SK-N-SH treated with all-trans-retinoic acid at 6 μM for 48 hours (cell line): ENCODE results near the gene KLF13.

Experiments
- ATAC-seq: fragments of 200-7000 bp; cut with Tn5 transposase; 3 replicates; pipeline ENCODE4 v1.9.1; 2020; ENCODE audit warnings: mild to moderate bottlenecking, moderate library complexity
- ARNTL ChIP-seq: fragments of 450-650 bp; formaldehyde crosslinking; IDR thresholded peaks from 2 replicates; pipeline ENCODE4 v1.5.0; 2020; ENCODE audit warnings: low read depth, mild to moderate bottlenecking, moderate library complexity, borderline replicate concordance
- CREB5 ChIP-seq: fragments of 250-450 bp; sonication (Bioruptor Pico); IDR thresholded peaks from 2 replicates; pipeline ENCODE4 v1.5.1; 2020; ENCODE audit warnings: low read depth, mild to moderate bottlenecking, moderate library complexity
- CSDC2 ChIP-seq: fragments of 250-450 bp; sonication (Bioruptor Pico); IDR thresholded peaks from 2 replicates; pipeline ENCODE4 v1.5.0; 2020; ENCODE audit warnings: mild to moderate bottlenecking, moderate library complexity
- CSRNP3 ChIP-seq: fragments of 250-450 bp; sonication (Bioruptor Pico); IDR thresholded peaks from 2 replicates; pipeline ENCODE4 v1.5.1; 2021; ENCODE audit warnings: mild to moderate bottlenecking, moderate library complexity
- ISL1 ChIP-seq: fragments of 250-450 bp; sonication (Bioruptor Pico); IDR thresholded peaks from 2 replicates; pipeline ENCODE4 v2.1.2; 2022; ENCODE audit warnings: mild to moderate bottlenecking, moderate library complexity
- OSR1 ChIP-seq: fragments of 250-450 bp; sonication (Bioruptor Pico); IDR thresholded peaks from 2 replicates; pipeline ENCODE4 v1.8.0; 2022; ENCODE audit warnings: moderate library complexity, mild to moderate bottlenecking, inconsistent platforms
- RARB ChIP-seq: fragments of 250-450 bp; sonication (Bioruptor Pico); IDR thresholded peaks from 2 replicates; pipeline ENCODE4 v1.8.0; 2021; ENCODE audit warnings: mild to moderate bottlenecking, moderate library complexity
- SNAI2 ChIP-seq: fragments of 250-450 bp; sonication (Bioruptor Pico); IDR thresholded peaks from 2 replicates; pipeline ENCODE4 v1.5.0; 2020; ENCODE audit warnings: mild to moderate bottlenecking, moderate library complexity
- TCF4 ChIP-seq: fragments of 250-450 bp; sonication (Bioruptor Pico); IDR thresholded peaks from 2 replicates; pipeline ENCODE4 v1.8.0; 2021; ENCODE audit warnings: mild to moderate bottlenecking, moderate library complexity, borderline replicate concordance
- TSHZ2 ChIP-seq: fragments of 250-450 bp; sonication (Bioruptor Pico); IDR thresholded peaks from 2 replicates; pipeline ENCODE4 v1.5.0; 2020; ENCODE audit warnings: mild to moderate bottlenecking, moderate library complexity
- ZFP30 ChIP-seq: fragments of 450-650 bp; formaldehyde crosslinking; IDR thresholded peaks from 2 replicates; pipeline ENCODE4 v1.5.0; 2022; ENCODE audit warnings: mild to moderate bottlenecking, moderate library complexity
- ZNF565 ChIP-seq: fragments of 450-650 bp; formaldehyde crosslinking; conservative IDR thresholded peaks from 2 replicates; pipeline ENCODE4 v1.5.0; 2020; ENCODE audit warnings: low read depth, mild to moderate bottlenecking, moderate library complexity
- ZNF70 ChIP-seq: fragments of 450-650 bp; formaldehyde crosslinking; IDR thresholded peaks from 2 replicates; pipeline ENCODE4 v1.5.0; 2020; ENCODE audit warnings: mild to moderate bottlenecking, moderate library complexity
- ZNF8 ChIP-seq: fragments of 450-650 bp; formaldehyde crosslinking; IDR thresholded peaks from 2 replicates; pipeline ENCODE4 v1.5.0; 2020; ENCODE audit warnings: mild to moderate bottlenecking, moderate library complexity

Gene KLF13

GRCh38 chr15:31397851-31398661 is 71.4 kb downstream of the KLF13 start:
- ATAC-seq, result no peak; the same call in 2 of the 3 replicates
- TF ChIP-seq RARB (no peak), TCF4 (CRISPR knock-in tag) (peak; percentile 89), CREB5 (CRISPR knock-in tag) (no peak), TSHZ2 (CRISPR knock-in tag) (peak; percentile 67; the same call in 1 of the 2 replicates), CSRNP3 (CRISPR knock-in tag) (peak; percentile 18; the same call in 1 of the 2 replicates), ISL1 (CRISPR knock-in tag) (no peak), OSR1 (CRISPR knock-in tag) (no peak)

- no peak for ATAC-seq
- no peak for TF ChIP-seq OSR1 (CRISPR knock-in tag)
- TF ChIP-seq, all 23 proteins: peak for 0
Measured at GRCh38 chr15:31398677-31399301, 72.2 kb downstream of the KLF13 start.

- TF ChIP-seq OSR1 (CRISPR knock-in tag) (no peak), ZNF70 (CRISPR knock-in tag) (no peak), ARNTL (CRISPR knock-in tag) (no peak), ZFP30 (CRISPR knock-in tag) (no peak), CSRNP3 (CRISPR knock-in tag) (no peak)
- TF ChIP-seq, all 23 proteins: peak for 0
- ATAC-seq, result no peak
Measured at GRCh38 chr15:31399544-31400171, 73.0 kb downstream of the KLF13 start.

GRCh38 chr15:31400222-31400927 is 73.7 kb downstream of the KLF13 start:
- TF ChIP-seq TCF4 (CRISPR knock-in tag) (no peak), ZNF565 (CRISPR knock-in tag) (no peak), ZFP30 (CRISPR knock-in tag) (no peak), CSRNP3 (CRISPR knock-in tag) (no peak), ARNTL (CRISPR knock-in tag) (no peak), ZNF8 (CRISPR knock-in tag) (no peak), ISL1 (CRISPR knock-in tag) (no peak), CSDC2 (CRISPR knock-in tag) (no peak), SNAI2 (no peak), TSHZ2 (CRISPR knock-in tag) (no peak), ZNF70 (CRISPR knock-in tag) (no peak)
- TF ChIP-seq, all 23 proteins: peak for 0
- ATAC-seq, result no peak
